Fibroblast of skin of scalp (primary cell): Measurements from ENCODE around the gene ARHGAP40.
A peak's percentile ranks its signal among the peaks of the same experiment; 100 is the strongest.

Experiments used
- DNase-seq: peaks from one replicate; pipeline ENCODE4 v3.0.0-alpha.2; 2013

ARHGAP40 gene

DNA sequence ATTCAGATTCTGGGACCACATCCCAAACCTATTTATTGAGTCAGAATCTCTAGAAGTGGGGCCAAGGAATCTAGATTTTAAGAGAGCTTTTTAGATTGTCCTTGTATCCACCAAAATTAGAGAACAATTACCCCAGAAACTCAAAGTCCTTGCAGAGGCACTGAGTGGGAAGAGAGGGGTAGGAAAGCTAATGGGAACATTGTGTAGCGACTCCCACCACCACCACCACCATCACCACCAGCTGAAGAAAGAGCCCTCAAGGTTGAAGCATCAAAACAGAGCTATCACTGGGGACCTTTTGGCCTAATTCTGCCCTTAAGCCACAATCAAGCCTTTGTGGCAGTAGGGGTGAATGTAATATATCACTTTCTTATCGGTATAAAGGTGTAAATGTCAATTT, 83.7 kb downstream of the ARHGAP40 start:
- no peak for DNase-seq

DNA sequence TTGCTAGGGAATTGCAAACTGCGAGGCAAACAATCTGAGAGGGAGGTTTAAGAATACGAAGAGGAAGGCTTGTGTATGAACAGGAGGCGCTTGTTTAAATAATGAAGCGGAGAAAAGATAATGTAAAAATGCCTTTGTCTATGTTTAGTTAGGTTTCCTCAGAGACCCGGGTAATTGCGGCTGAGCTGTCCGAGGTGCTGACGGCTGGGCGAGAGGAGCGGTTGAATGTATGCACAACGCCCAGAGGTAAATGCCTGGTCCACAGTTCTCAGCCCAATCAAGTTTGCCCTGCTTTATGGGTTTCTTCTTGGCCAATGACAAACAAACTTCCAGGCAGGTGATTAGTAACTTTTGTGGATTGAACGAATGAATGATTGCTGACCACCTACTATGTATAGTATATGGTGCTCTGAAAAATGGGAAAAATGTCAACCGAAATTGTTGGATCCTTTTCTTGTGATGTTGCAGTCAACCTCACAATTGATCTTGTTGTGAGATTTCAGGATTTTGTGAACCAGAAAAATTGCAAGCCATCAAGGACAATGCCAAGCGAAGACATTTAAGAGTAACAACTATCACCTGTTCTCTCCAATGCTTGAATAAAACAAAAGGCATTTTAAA, 84.4 kb downstream of the ARHGAP40 start:
- peak; percentile 54 for DNase-seq

DNA sequence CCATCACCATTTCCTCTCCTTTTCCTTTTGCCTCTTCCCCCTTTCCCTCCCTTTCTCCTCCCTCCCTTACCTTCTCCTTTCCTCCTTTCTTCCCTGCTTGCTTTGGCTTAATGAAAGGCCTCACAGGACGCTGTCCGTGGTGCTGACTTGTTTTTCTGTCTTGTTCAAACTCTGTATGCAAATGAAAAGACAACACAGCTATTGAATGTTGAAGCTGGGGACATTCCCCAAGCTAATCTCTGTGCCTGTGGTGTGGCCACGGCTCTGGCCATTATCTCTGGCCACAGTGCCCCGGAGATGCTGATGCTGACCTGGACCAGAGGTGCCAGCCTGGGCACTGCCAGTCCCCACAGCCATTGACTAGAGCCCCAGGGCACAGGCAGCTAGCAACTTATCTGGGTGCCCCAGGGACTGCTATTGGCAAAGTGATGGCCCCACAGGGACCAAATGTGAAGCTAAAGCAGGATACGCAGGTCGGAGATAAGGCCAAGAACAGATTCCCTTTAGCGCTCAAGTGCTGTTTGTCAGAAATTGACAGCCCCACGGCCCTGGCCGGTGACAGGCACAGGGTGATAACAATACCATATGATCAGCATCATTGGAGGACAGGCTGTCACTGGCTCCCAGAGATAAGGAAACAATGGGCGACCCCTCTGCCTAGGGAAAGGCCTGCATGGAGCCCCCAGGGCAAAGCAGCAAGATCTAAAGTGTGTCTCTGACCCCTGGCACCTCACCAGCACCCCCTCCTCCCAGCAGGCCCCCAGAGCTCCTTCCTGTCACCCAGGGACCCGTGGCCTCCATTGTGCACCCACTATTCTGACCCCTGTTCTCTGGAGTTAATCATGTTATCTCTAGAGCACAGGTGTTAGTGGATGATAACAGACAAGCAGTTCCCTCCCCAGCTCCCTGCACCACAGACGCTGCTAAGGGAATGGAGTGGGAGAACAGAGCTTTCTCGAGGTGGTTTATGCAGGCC, 91.1 kb downstream of the ARHGAP40 start:
- peak; percentile 70 for DNase-seq

DNA sequence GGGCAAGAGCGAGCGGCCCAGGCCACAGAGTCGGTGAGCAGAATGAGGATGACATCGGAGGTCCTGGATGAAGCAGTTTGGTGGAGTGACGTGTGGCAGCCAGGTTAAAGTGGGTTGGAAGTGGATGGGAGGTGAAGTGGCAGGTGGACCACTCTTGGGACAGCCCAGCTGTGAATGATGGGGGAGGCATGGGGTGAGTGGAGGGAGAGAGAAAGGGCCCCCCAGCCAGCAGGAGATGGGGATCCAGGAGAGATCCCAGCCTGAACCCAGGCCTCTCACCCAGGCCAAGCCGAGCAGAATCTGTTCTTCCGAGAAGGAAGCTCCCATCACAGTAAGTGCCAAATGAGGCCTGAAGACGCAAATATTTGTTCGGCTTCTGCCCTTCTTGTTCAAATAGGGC, 95.7 kb downstream of the ARHGAP40 start:
- no peak for DNase-seq

DNA sequence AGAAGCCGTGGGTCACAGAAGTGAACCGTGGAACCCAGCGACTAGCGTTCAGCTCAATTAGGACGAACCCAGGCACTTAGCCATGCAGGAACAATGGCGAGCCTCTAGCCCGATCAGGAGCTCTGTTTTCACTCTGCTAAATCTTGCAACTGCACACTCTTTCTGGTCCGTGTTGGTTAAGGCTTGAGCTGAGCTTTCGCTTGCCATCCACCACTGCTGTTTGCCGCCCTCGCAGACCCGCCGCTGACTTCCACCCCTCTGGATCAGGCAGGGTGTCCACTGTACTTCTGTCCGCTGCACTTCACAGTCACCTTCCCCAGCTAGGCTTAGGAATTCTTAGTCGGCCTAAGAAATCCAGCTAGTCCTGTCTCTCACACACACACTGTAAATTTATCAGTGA, 96.9 kb downstream of the ARHGAP40 start:
- no peak for DNase-seq

DNA sequence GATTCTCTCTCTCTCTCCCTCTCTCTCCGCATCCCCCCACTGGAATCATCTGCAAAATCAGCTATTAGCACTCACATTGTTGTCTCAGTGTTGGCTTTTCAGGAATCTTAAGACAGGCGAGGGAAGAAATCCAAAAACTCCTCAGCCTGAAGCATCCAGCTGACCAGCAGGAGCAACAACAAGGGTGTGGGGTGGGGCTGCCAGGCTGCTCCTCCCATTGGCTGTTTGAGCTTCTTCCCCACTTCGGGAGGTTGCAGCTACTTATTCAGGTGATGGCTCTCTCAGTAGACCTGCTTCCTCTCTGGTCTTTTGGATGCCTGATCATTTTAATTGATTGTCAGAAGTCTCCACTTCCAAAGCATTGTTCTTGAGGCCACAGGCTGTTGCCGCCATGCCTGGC, 98.5 kb downstream of the ARHGAP40 start:
- DNase-seq, result no peak
